ENCODE measurements around the gene CD44.

The CD44 gene

DNA sequence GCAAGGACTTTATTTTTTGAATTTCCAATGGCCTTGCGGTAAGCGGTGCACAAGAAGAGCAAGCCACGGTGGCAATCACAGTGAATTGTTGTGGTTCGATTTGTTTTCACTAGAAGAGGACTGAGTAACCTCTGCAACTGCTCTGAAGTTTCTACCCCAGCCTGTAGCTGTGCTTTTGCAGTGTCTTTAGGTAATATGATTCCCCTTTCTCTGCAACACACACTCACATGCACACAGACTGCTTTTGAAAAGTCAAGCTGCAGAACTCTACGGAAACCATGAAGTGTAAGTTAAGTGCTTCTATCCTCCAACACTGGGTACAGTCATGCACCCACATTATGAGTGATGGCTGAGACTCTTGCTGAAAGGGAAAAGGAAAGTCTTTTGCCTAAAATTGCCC is 38.4 kb downstream of the CD44 start:
- peak in 1 of 2 donors; percentile 34 for DNase-seq (ENCODE audit: low read depth in 2 of 2)

DNA sequence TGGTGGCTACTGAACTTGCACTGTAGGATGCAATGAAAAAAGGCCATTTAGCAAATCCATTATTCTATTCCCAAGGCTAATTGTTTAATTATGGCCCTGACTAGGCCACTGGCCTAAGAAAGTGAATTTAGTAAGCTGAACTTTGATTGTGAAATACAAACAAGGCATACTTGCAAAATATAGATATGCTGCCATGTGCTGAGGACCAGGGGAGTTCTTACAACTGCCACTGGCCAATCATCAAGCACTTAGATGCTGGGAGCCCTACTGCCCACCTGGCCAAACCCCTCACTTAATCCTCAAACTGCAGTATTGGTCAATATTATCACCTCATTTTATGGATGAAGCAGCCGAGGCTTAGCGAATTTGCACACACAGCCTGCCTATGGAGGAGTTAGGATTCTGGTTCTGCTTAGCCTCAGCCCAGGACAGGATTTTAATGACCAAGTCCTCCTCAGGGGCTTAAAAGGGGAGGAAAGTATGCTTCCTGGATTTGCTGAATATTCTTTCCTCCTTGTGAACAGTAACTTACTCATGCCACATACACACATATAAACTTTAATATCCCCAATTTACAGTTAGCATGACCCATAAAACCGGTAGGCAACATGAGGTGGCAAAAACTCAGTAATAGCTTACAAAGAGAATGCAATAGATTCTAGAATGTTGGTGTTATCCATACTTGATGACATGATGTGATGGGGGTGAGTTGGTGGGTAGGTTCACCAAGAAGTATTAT is 39.3 kb downstream of the CD44 start:
- no peak for DNase-seq (ENCODE audit: low read depth in 2 of 2)

DNA sequence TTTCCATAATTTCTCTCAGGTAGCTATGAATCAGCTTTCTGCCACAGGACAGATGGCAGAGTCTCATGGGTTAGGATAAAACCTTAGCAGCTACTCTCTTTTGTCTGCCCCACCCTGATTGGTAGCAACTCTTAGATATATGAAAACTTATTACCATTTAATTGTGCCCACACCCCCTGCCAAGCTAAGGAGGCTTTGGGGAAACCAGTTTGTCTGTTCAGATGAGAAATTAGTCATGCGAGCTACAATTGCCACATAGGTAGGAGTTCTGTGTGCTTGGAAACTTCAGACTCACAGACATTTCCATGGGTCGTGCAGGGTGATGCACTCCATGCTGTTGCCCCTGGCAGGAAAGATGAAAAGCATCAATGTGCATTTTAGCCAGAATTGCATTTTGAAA is 39.9 kb downstream of the CD44 start:
- no peak for DNase-seq (ENCODE audit: low read depth in 2 of 2)

DNA sequence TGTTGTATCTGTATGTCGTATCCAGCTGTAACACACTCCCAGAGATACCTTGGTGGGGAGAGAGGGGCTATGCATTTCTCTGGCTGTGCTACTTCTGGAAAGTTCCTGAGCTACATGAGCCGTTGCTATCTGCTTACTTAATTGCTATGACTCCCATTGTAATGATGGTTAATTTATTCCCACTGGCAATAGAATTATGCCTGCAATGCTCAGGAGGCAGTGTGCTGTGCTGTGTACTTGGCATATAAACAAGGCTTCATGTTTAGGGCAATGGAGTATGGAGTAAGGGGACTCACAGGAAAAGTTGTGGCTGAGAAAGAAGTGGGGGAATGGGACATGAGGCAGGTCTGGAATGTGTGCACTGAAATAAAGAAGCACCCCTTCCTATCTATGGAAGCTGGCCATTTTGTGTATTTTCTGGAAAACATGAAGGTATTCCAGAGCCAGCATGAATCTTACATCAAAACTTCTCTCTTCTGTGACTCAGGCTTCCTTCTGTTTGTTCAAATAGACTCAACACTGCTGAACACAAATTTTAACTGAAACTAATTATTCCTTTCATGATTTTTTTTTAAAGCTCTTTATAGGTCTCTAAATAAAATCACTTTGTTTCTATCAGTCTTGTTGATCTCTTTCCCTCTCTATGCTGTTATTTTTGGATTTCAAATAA is 40.6 kb downstream of the CD44 start:
- DNase-seq (ENCODE audit: low read depth in 2 of 2), result no peak

DNA sequence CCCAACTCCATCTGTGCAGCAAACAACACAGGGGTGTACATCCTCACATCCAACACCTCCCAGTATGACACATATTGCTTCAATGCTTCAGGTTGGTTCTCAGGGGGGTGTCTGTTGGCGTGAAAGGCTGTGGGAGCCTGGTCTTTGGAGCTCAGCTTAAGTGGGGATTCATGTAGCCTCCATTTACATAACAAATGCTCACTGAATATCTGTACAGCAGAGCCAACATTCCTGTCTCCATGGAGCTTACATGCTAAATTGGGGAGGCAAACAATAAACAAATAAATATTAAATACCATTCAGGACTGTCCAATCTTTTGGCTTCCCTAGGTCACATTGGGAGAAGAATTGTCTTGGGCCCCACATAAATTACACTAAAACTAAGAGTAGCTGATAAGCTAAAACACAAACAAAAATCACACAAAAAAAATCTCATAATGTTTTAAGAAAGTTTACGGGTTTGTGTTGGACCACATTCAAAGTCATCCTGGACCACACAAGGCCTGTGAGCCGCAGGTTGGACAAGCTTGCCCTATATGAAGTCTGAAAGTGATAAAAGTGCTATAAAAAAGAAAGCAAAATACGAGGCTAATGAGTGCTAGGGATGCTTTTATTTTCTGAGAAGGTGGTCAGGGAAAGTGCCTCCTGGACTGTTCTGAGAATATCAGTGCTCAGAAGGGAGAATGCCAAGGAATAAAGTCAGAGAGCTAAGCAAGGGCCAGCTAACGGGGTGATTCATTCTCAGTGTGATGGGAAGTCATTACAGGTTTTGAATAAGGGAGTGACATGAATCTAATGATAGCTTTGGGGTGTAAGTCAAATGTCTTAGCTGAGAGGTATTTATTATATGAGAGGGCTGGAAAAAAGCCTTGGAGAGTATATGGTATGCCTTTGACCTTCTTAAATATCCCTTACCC is 41.6 kb downstream of the CD44 start:
- DNase-seq (ENCODE audit: low read depth in 2 of 2), result no peak

DNA sequence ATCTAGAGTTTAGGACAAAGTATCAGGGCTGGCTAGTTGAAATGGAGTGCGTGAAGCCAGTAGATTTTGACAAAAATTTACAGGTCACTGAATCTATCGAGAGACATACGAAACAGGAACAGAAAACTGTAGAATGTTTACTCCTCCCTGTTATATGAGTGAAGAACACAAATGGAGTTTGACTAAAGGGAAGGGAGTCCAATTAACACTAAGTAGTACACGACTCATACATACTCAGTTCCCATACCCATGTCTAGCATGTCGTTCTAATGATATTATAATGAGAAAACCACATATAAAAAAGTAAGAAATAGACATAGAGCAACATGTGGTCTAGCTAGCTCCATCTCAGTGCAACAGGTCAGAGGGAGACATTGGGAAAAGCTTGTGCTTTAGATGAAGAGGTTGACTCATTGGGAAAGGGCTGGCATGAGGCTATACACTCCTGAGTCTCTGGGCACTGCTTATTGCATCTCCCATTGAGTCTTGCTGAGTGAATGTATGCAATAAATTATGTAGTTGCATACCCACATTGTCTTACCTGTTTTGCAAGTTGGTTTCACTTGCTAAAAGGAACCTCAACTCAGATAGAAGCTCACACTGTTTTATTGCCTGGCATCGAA is 43.5 kb downstream of the CD44 start:
- no peak for DNase-seq (ENCODE audit: low read depth in 2 of 2)

DNA sequence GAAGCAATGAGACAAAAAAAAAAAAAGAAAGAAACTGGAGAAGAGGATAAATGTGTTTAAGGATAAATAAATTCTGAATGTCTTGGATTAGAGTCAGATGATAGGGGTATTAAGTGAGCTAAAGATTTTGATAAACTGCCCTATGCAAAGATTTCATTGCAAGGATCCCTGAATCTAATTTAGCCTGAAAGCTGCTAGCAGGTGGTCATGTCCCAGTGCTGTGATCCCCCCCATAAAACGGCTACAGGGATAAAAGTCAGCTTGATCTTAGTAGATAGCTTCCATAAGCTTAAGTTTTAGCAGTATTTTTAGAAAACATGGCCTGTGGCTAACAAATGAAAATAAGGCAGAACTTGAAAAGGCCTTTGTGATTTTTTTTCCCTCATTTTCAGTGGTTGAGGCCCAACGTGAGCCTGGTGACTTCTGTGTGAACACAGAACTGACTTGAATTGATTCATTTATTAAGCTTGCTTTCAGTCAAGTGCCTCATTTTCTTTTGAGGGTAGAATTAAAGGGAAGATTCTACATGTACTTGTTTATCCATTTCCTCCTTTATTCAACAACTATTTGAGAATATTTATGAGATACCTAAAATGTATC is 44.5 kb downstream of the CD44 start:
- DNase-seq (ENCODE audit: low read depth in 2 of 2), result no peak

DNA sequence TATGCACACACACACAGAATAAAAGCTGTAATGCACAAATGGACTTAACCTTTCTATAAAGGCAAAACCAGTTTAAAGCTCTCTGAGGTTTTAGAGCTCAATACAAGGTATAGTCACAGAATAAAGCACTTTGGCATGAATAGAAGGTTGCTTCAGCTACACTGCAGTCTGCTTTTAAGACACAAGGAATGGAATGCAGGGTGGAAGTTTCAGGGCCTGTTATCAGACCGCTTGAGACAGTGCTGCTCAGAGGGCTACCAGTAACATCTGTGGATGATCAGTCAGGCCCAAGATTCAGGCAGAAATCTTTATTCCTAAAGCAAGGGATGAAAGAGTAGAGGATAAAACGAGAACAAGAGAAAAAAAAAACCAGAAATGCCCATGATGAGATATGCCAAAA is 46.7 kb downstream of the CD44 start:
- no peak for DNase-seq (ENCODE audit: low read depth in 2 of 2)

DNA sequence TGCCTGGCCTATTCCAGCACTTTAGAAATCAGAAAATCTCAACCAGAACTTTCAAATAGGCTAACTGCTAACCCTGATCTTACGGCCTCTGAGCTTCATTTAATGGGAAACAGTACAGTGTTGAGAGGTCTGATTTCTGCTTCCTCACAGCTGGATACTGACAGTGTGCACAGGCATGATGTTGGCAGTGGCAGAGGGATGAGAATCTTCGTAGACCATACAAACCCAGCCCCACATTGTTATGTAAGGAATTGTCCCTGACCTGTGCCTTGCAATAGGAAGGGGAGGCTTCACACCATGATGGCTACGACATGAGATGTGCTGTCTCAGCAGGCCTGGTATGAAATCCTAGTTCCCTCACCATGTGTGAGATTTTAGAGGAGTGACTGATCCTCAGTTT is 49.0 kb downstream of the CD44 start:
- no peak for DNase-seq (ENCODE audit: low read depth in 2 of 2)

DNA sequence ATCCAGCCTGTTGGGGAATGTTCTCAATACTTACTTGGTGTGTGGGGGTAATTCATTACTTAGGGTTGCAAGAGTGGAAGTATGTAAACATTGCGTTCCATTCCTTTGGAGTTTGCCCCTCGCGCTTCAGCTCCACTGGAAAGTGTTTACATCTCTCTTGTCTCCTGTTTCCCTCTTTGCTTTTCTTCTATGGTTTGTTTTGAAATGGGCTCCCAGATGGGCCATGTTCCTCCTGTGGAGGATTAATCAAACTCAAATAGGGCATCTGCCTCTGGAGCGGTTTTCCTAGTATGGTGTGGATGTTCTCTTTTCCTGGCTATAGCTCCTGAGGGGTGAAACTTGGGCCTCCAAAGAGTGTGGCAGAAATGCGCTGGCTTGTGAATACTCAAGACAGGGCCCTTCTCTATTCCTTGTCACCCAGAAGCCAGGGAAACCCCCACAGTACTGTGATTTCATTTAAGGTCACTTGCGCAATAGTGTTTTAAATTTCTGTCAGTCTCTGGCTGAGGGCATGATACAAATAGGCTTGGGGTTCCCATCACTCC is 51.9 kb downstream of the CD44 start:
- no peak for DNase-seq (ENCODE audit: low read depth in 2 of 2)

DNA sequence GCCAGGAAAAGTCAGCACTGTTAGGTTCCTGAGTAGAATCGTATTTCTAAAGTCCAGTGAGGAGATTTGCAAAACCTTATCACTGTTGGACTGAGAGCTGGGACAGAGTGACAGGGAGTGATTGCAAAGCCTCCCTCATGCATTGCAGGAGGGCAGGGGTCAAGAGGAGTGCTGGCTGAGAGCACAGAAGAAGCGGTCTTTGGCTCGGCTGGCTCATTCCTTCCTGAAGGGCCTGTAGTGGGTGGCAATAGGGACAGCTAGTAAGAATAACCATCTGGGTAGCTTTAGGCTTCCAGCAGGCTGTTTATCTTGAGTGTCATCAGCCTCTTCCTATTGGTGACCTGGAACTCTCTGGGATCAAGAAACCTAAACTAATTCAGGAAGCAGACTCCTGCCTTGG is 53.4 kb downstream of the CD44 start:
- DNase-seq (ENCODE audit: low read depth in 2 of 2), result no peak

DNA sequence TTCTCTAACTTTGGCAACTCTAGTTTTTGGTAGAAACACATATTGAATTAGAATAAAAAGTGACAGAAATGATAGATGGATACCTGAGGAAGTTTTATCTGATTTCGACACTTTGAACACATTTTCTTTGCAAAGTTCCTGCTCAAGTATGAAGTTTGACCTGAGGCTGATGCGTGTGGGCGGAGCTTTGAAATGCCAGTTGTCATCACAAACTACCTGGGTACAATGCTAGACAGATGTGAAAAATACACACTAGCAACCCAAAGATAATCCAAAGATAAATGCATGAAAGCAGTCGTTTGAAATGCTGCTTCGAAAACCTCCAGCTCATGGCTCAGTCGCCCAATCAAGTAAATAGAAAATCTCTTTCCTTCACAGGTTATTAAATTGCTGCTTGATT is 54.8 kb downstream of the CD44 start:
- no peak for DNase-seq (ENCODE audit: low read depth in 2 of 2)

DNA sequence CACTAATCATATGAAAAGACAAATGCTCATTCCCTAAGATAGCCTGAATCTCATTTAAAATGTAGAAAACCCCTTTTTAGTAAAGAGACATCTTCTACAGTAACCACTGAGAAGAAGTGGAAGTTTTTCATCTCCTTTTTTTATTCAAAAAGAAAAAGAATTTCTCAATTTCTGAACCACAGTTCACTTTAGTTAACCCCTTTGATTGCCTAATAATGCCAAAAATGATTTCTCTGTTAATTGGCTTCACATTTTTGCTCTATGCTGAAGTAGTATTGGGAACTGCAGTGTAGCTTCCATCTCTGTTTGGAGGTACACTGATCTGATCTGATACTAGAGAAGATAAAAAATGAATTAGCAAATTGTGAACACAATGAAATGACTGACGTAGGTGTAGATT is 58.3 kb downstream of the CD44 start:
- no peak for DNase-seq (ENCODE audit: low read depth in 2 of 2)

DNA sequence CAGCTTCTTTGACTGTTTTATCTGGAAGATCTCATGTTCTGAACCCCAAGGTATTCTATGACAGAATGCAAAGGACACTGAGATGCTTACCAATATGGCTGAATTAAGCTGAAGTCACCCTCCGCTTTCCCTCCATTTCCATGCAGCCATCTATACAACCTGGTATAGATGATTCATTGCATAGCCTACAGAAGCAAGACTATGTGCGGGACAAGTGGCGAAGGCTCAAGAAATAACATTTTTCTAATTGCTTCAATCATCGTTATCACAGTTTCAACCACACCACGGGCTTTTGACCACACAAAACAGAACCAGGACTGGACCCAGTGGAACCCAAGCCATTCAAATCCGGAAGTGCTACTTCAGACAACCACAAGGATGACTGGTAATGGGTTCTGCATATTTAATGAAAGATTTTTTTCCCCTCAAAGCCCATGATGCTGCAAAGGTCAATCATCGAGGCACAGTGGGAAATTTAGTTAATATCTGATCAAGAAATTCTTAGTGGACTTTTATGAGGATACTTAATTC is 61.9 kb downstream of the CD44 start:
- no peak for DNase-seq (ENCODE audit: low read depth in 2 of 2)

DNA sequence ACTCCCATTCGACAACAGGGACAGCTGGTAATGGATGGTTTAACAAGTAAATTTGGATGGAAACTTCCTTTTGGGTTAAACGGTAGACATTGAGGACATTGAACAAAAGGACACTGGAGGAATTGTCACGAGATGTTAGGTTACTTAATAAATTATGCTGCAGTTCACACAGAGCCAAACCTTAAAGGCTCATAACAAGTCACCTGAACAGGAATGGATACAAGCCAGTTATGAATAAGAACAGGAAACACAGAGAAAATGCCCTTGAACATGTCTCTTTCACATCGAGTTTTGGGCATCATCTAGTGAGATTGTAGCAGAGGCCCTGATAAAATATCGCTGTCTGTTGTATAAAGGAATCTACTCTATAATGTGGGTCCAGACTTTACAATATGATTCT is 65.6 kb downstream of the CD44 start:
- no peak for DNase-seq (ENCODE audit: low read depth in 2 of 2)

DNA sequence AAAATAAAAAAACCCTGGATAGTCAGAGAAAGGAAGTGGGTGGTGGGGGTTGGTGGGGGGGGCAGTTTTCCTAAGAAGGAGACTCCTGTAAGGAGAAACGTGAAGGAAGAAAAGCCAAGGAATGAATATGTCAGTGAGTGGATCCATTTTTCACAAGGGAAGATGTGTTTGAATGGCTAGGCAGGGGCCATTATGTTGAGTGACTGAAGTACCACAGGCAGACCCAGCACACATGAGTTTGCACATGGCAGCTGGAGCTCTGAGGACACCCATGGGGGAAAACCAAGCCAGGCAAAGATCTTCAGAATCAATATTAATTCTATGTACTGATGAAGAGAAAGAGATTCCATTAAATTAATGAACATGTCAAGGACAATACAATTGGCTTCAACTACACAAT is 67.6 kb downstream of the CD44 start:
- no peak for DNase-seq (ENCODE audit: low read depth in 2 of 2)

DNA sequence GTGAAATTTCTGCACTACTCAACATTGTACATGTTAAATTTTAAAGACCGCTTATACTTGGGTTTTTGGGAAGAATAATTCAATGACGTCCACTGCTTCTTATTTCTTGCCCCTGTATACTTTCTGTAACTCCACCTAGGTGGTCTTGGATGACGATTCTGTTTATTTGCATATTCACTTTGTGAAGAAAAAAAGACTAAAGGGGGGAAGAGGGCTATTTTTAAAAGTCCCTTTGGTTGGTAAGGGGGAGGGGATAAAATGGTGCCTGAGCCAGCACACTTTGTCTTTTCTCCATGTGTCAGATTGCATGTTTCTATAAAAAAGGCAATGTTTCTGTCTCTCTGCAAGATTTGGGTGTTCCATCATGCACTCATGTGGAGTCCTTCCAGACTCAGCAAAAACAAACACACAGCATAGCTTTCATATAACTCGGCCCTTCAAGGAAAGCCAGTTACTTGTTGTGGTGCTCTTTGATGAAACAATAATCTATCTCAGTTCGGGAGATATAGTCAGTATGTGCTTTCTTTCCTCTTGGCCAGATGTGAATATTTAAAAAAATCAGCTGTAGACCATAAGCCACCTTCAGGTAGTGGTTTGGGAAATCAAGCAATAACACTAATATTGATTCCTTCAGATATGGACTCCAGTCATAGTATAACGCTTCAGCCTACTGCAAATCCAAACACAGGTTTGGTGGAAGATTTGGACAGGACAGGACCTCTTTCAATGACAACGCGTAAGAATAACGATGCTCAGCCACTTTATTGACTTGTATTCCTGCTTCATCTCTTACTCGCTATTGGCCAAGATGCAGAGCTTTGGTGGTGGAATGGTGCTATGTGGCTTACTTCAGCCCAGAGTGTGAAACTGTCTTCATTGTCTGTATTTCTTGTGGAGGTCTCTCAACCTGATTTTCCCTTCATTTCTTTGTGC is 68.8 kb downstream of the CD44 start:
- no peak for DNase-seq (ENCODE audit: low read depth in 2 of 2)

DNA sequence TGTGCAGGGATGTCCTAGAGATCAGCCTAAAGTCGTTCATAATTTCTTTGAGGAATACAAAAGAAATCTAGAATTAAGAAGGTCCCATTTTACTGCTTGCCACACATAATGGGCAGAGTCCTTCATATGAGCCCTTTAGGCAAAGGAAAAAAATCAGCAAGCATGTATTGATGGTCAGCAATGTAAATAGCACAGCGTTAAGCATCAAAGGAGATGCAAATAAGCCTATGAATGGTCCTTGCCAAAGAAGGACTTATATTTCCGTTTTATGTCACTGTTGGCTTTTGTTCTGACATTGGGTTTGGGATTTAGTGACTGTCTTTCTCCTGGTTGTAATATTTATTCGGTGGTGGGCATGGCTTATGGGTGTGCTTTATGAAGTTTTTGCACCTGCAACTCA is 69.8 kb downstream of the CD44 start:
- DNase-seq (ENCODE audit: low read depth in 2 of 2), result no peak

DNA sequence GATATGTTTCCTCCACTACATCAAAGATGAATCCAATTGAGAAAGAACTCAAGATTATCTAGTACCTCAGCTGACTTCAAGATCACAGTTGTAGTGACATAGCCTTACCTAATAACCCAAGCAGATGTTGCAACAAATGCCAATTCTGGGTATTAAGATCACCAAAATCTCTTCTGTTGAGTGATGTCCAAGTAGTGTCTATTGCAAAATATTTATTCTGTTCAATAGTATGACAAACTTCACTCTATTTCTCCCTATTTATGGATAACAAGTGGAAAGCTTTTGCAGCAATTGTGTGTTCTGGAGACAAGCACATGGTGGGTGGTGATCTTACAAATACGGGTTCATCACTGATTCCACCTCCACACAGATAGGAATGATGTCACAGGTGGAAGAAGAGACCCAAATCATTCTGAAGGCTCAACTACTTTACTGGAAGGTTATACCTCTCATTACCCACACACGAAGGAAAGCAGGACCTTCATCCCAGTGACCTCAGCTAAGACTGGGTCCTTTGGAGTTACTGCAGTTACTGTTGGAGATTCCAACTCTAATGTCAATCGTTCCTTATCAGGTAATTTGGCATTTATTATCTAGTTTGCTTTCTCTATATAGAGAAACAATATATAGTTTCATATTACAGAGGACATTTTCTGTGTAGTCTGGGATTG is 72.0 kb downstream of the CD44 start:
- no peak for DNase-seq (ENCODE audit: low read depth in 2 of 2)

DNA sequence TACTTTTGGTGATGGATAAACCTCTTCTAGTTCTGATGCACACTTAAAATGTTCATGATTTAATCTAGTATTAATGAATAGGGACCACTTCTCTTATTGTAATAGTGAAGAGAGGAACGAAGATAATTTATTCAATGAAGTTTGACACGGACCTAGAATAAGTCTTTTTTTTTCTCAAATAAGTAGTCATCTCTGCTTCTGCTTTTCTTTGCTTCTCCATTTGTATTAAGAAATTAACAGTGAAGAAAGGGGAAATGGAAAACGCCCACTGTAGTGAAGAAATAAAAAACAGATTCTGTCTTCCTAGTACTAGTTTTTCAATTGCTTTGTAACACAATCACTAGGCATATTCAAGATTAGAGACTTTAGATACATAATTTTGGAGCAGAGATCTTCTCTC is 73.0 kb downstream of the CD44 start:
- DNase-seq (ENCODE audit: low read depth in 2 of 2), result no peak

Measured in stimulated activated CD8-positive, alpha-beta memory T cell treated with anti-CD3 and anti-CD28 coated beads, Interleukin-15, amount 100 ng/mL, for 48 hours (primary cell).